HL-60/S4 treated with retinoic acid at 250 ng/mL for 4 days and 3 days (cell line): ENCODE measurements around the gene DOCK3.
"Not testable (repeated sequence)": the region's sequence is repeated elsewhere in the genome, so short reads cannot be mapped to it uniquely, and the experiment has no call there.

Experiments used
- in situ Hi-C: fragments of 300-500 bp; cut with MboI; formaldehyde crosslinking; loops from 2 replicates; pipeline ENCODE4 v1.7.0; 2022; ENCODE audit warnings: low sequenced_read_pairs

The DOCK3 gene

GRCh38 chr3:50651920-50652529 lies 22.7 kb upstream of the DOCK3 start:
- in situ Hi-C loops: no loop called here

DNA sequence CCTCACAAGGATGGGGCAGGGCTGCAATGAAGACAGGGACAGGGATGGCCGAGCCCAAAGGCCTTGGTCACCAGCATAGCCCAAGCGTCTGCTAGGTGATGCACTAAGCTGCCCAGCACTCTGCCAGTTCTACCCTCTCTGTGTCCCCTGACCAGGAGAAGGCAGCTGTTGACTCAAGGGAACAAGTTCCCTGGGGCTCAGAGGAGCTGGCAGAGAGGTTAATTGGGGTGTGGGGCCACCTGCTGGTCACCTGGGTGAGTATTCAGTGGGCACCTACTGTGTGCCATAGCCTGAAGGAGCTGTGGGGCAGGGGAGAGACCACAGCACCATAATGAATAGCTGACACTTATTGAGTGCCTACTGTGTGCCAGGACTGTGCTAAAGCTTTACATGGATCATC lies 22.0 kb upstream of the DOCK3 start:
- in situ Hi-C loops: no loop called here

GRCh38 chr3:50653937-50654595 lies 20.7 kb upstream of the DOCK3 start:
- in situ Hi-C loops: no loop called here

GRCh38 chr3:50655009-50655830 lies 19.5 kb upstream of the DOCK3 start:
- in situ Hi-C loops: no loop called here

DNA sequence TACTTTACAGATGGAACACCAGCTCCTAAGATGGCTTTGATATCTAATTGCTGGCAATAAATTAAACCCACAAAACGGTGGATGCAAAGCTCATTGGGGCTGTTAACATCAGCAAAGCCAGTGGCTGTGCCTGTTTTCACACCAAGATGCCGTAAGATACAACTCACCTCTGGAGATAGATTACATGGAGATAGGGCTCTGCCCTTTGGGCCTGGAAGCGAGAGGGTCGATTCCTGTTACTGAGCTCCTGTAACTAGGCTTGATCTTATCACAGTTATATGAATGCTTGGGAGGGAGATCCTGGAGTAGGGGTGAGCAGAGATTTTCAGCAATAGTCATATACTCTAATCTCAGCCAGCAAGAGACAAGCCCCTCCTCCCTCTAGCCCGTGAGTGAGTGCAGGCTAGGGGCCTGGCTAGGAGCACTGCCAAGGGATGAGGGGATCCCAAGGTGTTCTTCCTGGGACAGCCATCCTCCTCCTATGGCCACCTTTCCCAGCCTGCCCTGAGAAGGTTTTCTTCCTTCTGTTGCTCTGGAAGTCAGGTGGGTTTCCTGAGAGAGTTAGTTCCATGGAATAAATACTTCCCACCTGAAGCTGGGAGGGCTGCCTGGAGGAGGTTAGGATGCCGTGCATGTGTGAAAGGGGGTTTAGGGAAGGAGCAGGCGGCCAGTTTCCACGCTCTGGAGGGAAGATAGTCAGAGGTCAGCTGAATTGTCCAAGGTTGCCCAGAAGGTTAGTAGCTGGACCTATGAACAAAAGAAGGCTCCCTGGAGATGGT lies 18.1 kb upstream of the DOCK3 start:
- in situ Hi-C loops: no loop called here

- in situ Hi-C loops: no loop called here
Observed at GRCh38 chr3:50657407-50657806, 17.3 kb upstream of the DOCK3 start.

DNA sequence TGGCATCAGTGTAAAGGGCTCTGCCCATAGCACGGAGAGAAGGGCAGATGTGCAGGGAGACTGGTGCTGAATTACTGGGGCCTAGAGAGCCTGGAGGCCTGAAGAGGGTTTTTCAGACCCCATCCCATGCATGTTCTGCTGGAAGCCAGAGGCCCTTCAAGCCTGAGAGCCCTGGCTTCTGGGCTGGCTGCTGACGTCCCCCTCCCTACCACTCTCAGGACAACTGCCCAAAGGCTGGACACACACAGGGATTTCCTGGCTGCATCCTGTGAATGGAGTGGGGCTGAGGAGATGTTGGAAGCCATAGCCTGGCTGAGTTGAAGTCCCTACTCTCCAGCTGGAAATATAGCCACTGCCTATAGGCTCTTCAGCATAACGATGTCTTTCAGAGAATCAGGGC lies 16.9 kb upstream of the DOCK3 start:
- in situ Hi-C loops: no loop called here

- in situ Hi-C loops: no loop called here
Observed at GRCh38 chr3:50658416-50658815, 16.3 kb upstream of the DOCK3 start.

GRCh38 chr3:50658831-50659230 lies 15.9 kb upstream of the DOCK3 start:
- in situ Hi-C loops: no loop called here

DNA sequence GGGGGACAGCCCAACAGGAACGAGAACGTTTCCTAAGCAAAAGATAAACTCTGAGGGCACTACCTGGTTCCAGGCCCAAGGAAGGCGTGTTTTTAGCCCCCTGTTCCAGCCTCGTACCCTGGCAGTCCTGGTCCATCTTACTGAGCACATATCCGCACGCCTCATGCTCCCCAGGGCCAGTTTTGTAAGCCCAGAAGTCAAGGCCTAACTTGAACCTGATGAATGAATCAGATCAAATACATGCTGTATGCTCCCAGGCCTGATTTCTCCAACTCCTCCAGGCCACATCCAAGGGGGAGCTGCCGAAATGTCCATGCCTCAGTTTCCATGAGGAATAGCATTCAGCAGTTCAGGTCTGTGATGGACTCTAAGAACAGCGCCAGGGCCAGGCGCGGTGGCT lies 14.3 kb upstream of the DOCK3 start:
- in situ Hi-C loops: no loop called here

GRCh38 chr3:50661321-50661837 lies 13.3 kb upstream of the DOCK3 start:
- in situ Hi-C loops: no loop called here

DNA sequence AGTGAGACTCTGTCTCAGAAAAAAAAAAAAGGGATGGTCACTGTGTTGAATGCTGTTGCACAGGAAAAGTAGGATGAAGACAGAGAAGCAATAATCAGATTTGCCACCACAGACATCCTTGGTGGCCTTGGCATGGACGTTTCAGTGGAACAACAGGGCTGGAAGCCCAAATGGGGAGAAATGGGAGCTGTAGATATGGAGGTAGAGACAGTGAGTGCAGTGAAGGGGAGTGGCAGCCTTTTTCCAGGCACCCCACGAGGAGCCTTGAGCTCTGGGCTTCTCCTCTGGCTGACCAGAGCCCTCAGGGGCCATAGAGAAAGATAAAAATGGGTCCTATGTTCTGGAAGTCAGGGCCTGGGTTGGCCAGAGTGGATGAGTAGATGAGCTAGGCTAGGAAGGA lies 12.3 kb upstream of the DOCK3 start:
- in situ Hi-C loops: no loop called here

- in situ Hi-C loops: no loop called here
Observed at GRCh38 chr3:50665081-50665840, 9.5 kb upstream of the DOCK3 start.

DNA sequence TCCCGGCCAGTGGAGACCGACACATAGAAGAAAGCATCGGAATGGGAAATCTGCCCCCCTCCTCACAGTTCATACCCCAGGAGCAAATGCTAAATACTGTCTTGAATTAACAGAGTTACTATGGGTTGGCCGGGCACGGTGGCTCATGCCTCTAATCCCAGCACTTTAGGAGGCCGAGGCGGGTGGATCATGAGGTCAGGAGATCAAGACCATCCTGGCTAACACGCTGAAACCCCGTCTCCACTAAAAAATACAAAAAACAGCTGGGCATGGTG lies 8.9 kb upstream of the DOCK3 start:
- in situ Hi-C loops: not testable (repeated sequence)

DNA sequence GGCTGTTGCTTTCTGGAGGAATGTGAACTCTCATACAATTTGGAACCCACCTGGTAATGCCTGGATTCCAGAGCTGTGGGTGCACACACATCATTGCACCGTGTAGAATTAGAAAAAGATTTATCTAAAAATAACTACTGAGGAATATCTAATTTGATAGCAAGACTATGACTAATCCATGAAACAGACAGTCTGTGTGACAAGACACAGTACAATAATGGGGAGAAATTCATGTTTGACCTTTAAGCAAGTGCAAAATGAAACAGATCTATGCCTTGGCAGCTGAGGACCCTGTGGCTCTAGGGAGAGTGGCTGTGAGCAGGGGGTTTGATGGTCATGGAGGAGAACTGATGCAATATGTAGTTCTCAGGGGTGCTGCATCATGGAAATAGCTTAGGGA lies 7.9 kb upstream of the DOCK3 start:
- in situ Hi-C loops: no loop called here

DNA sequence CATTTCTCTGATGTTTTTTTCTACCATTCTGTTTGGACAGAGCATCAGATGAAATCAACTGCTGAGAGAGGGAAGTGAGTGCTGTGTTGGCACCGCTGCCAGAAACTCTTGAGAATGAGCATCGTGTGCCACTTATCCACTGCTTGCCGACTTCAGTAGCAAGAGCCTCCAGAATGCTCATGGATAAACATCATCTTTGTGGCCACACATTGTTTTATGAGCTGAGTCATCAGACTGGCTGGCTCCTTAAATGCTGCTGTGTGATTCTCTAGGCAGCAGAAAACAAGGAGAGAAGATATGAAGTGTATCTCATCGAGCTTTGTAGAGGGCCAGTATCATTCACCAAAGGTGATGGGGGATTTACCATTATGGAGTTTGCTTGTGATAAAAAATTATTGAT lies 3.4 kb upstream of the DOCK3 start:
- in situ Hi-C loops: no loop called here

- in situ Hi-C loops: no loop called here
Observed at GRCh38 chr3:50672656-50673055, 2.1 kb upstream of the DOCK3 start.

DNA sequence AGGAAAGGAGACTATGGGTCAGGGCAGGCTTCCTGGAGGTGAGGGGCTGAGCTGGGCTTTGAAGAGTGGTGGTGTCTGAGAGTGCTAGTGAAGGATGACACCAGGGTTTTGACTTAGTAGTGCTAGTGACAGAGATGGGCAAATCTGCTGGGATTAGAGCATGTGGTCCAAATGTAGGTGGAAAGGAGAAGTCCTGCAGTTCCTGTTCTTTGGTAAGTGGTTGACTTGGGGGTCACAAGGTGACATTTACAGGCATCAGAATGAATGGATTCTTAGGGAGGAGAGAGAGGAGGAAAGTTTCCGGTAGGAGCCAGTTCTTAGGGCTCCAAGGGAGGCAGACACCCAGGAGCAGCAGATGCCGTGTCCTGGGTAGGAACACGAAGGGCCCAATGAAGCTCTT lies 796 bp upstream of the DOCK3 start:
- in situ Hi-C loops: no loop called here

DNA sequence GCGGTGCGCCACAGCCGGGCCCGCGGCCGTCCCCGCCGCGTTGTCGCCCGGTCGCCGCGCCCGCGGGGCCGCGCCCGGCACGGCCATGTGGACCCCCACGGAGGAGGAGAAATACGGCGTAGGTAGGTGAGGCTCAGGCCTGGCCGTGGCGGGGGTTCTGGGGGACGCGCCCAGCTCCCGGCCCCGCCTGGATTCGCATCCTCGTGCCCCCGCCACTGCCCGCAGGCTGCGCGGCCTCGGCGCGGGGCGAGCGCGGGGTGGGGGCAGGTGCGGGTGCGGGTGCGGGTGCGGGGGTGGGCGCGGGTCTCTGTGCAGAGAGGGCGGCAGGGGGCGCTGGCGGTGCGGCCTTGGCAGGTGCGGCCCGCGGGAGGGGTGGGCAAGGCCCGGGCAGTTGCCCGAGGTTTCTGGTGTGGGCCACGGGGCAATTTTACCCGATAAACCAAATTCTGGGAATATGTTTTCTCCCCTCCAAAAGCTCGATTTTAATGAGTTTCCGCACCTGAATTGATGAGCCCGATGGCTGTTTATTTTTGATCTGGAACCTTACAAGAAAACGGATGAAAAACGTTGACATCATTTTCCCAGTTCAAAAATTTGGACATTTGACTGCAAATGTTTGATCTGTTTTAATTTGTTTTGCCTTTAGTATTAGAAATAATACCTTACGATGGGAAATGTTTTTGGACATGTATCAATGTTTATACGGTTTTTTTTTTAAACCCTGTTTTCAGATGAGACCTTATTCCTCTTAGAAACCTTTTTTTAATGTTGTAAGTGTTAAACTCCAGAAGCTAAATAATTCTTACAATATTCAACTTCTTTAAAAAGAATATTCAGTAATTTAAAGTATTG lies 678 bp downstream of the DOCK3 start:
- in situ Hi-C loops: no loop called here
